ENCODE measurements around the gene CPTP.

Gene CPTP

GRCh38 chr1:1346501-1346890, 21.9 kb downstream of the CPTP start:
- Histone ChIP-seq H3K36me3 (ENCODE audit: control insufficient read depth, low read length) (peaks cover 6% of the 10 kb centered on the region), H3K27ac (ENCODE audit: low read depth, low read length) (no peak overlapping the region), H3K9me2 (replicated peaks; ENCODE audit: control insufficient read depth, low read length) (no peaks in the 10 kb centered on the region), H3K9me3 (ENCODE audit: control insufficient read depth, insufficient read depth, low read length) (peaks cover under 1% of the 10 kb centered on the region; the same call in 1 of the 2 replicates), H3K4me3 (ENCODE audit: low read length) (no peak overlapping the region), H3K27me3 (ENCODE audit: control insufficient read depth, low read length) (no peaks in the 10 kb centered on the region), H3K79me2 (ENCODE audit: control insufficient read depth, low read length) (peaks cover 56% of the 10 kb centered on the region), H3K4me2 (ENCODE audit: low read length) (no peak overlapping the region), H4K20me1 (ENCODE audit: control insufficient read depth, insufficient read depth, low read depth, low read length) (0 out of 2 replicates have a peak, but pooled peaks cover 4% of the 10 kb centered on the region), H3F3A (ENCODE audit: control insufficient read depth, insufficient read depth) (no peaks in the 10 kb centered on the region), H3K4me1 (ENCODE audit: control insufficient read depth, low read length) (peaks cover 8% of the 10 kb centered on the region)
- no peak for TF ChIP-seq EZH2phosphoT487 (IDR thresholded peaks at IDR 0.05; ENCODE audit: borderline replicate concordance, low read length)
- TF ChIP-seq, protein P1, sequence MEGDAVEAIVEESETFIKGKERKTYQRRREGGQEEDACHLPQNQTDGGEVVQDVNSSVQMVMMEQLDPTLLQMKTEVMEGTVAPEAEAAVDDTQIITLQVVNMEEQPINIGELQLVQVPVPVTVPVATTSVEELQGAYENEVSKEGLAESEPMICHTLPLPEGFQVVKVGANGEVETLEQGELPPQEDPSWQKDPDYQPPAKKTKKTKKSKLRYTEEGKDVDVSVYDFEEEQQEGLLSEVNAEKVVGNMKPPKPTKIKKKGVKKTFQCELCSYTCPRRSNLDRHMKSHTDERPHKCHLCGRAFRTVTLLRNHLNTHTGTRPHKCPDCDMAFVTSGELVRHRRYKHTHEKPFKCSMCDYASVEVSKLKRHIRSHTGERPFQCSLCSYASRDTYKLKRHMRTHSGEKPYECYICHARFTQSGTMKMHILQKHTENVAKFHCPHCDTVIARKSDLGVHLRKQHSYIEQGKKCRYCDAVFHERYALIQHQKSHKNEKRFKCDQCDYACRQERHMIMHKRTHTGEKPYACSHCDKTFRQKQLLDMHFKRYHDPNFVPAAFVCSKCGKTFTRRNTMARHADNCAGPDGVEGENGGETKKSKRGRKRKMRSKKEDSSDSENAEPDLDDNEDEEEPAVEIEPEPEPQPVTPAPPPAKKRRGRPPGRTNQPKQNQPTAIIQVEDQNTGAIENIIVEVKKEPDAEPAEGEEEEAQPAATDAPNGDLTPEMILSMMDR (IDR thresholded peaks at IDR 0.05; ENCODE audit: low read depth, low read length, poor library complexity, severe bottlenecking) = no peak

DNA sequence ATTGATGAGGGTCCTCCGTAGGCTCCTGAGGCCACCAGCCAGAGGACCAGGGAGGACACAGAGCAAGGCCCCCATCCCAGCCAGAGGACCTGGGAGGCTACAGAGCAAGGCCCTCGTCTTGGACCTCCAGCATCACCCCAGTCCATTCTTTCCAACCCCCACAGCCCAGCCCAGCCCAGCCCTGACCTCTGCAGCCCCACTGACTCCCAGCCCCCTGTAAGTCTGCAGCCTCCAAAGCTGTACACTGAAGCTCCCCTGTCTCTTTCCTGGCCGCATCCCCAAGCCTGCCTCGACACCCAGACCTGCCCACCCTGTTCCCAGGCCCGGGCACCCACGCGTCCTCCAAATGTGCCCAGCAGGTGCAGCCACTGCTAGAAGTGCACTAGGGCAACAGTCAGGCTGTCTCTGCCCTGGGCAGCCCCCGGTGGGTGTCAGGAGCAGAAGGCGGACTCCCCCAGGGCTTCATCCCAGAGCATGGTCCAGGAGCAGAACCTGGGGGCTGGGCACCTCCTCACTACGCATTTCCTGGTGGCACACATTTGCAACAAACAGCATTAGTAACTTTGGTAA, 22.5 kb downstream of the CPTP start:
- no peaks in the 10 kb centered on the region; the same call in 1 of the 2 replicates for H3F3A ChIP-seq (ENCODE audit: control insufficient read depth, insufficient read depth)
- no peak overlapping the region for H3K4me3 ChIP-seq (ENCODE audit: low read length)
- H3K27ac ChIP-seq (ENCODE audit: low read depth, low read length) = no peak overlapping the region
- H3K9me3 ChIP-seq (ENCODE audit: control insufficient read depth, insufficient read depth, low read length) = no peaks in the 10 kb centered on the region
- H3K4me1 ChIP-seq (ENCODE audit: control insufficient read depth, low read length) = peaks cover 8% of the 10 kb centered on the region
- peak overlapping the region; percentile 69; the same call in 1 of the 2 replicates for H3K4me2 ChIP-seq (ENCODE audit: low read length)
- no peaks in the 10 kb centered on the region for H3K9me2 ChIP-seq (replicated peaks; ENCODE audit: control insufficient read depth, low read length)
- H3K27me3 ChIP-seq (ENCODE audit: control insufficient read depth, low read length) = no peaks in the 10 kb centered on the region
- H4K20me1 ChIP-seq (ENCODE audit: control insufficient read depth, insufficient read depth, low read depth, low read length) = 0 out of 2 replicates have a peak, but pooled peaks cover 4% of the 10 kb centered on the region
- H3K79me2 ChIP-seq (ENCODE audit: control insufficient read depth, low read length) = peaks cover 56% of the 10 kb centered on the region
- TF ChIP-seq EZH2phosphoT487 (IDR thresholded peaks at IDR 0.05; ENCODE audit: borderline replicate concordance, low read length) = no peak
- H3K36me3 ChIP-seq (ENCODE audit: control insufficient read depth, low read length) = peaks cover 2% of the 10 kb centered on the region; the same call in 1 of the 2 replicates

DNA sequence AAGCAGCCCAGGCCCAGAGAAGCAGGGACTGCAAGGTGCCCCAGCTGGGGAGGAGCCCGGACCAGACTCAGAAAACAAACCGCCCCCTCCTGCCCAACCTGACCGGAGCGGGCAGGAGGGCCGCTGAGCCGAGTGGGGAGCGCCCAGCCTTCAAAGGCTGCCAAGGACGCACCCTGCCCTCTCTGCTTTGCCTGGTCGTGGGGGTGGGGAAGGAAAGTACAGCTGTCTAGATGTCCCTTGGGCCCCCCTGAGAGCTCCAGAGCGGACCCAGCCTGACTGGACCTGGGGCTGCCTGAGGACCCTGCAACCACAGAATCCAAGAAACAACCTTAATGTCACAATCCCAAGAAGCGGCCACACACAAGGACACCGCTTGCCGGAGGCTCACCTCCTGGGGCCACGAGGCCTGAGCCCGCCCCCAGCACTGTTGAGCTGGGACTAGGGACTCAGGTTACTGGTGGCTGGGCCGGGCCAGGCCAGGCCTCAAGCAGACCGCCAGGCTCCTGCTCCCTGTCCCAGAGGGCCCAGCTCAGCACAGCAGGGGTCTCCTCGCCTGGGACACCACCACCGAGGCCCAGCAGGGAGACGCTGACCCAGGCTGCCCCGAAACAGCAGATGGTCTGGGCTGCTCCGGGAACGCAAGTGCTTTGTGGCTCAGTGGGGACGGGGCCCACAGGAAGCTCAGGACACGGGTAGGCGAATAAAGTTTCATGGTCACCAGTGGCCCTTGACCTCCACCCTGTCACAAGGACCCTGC, 23.2 kb downstream of the CPTP start:
- Histone ChIP-seq H3K36me3 (ENCODE audit: control insufficient read depth, low read length) (no peaks in the 10 kb centered on the region), H4K20me1 (ENCODE audit: control insufficient read depth, insufficient read depth, low read depth, low read length) (0 out of 2 replicates have a peak, but pooled peaks cover 4% of the 10 kb centered on the region), H3F3A (ENCODE audit: control insufficient read depth, insufficient read depth) (no peaks in the 10 kb centered on the region; the same call in 1 of the 2 replicates), H3K27me3 (ENCODE audit: control insufficient read depth, low read length) (0 out of 2 replicates have a peak, but pooled peaks cover under 1% of the 10 kb centered on the region), H3K79me2 (ENCODE audit: control insufficient read depth, low read length) (peaks cover 56% of the 10 kb centered on the region), H3K4me2 (ENCODE audit: low read length) (peak overlapping the region; percentile 69), H3K9me2 (replicated peaks; ENCODE audit: control insufficient read depth, low read length) (no peaks in the 10 kb centered on the region), H3K4me3 (ENCODE audit: low read length) (peak overlapping the region; percentile 79), H3K4me1 (ENCODE audit: control insufficient read depth, low read length) (peaks cover 8% of the 10 kb centered on the region), H3K27ac (ENCODE audit: low read depth, low read length) (no peak overlapping the region), H3K9me3 (ENCODE audit: control insufficient read depth, insufficient read depth, low read length) (no peaks in the 10 kb centered on the region)
- TF ChIP-seq, protein P1 (IDR thresholded peaks at IDR 0.05; ENCODE audit: low read depth, low read length, poor library complexity, severe bottlenecking) = no peak
- TF ChIP-seq EZH2phosphoT487 (IDR thresholded peaks at IDR 0.05; ENCODE audit: borderline replicate concordance, low read length) = no peak

Measured in DOHH2 (cell line).